COLO668 (cell line): ENCODE data around the gene SIGLEC9.
A peak's percentile ranks its signal among the peaks of the same experiment; 100 is the strongest.

ENCODE experiments used
- DNase-seq: peaks from one replicate; lab custom pipeline; 2025; ENCODE audit not compliant: unreplicated experiment; lab: John Stamatoyannopoulos, UW

The SIGLEC9 gene

DNA sequence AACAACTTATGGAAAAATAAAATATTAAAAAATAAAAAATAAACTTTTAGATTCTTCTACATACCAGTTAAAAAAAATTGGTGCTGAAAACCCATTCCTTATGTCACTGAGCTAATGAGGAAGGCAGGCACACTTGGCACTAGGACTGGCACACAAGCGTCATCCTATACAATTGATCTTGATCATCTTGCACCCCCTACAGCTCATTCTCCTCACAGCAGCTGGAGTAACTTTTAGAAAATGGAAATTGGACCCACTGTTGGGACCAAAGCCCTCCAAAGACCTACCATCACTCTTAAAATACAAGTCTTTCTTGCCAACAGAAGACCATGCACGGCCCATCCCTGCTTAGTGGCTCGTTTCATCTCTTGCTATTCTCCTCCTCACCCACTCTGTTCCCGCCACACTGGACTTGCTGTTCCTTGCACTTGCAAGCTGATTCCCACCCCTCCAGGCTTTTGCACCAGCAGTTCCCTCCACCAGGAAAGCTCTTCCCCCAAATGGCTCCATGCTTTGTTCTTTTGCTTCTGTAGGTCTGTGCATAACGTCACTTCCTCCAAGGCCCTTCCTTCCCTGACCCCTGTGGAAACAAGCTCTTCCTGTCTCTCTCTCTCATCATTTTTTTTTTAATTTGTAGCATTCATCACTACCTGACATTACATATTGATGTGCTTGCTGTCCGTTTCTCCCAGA, 28.1 kb upstream of the SIGLEC9 start:
- peak; percentile 17 for DNase-seq

DNA sequence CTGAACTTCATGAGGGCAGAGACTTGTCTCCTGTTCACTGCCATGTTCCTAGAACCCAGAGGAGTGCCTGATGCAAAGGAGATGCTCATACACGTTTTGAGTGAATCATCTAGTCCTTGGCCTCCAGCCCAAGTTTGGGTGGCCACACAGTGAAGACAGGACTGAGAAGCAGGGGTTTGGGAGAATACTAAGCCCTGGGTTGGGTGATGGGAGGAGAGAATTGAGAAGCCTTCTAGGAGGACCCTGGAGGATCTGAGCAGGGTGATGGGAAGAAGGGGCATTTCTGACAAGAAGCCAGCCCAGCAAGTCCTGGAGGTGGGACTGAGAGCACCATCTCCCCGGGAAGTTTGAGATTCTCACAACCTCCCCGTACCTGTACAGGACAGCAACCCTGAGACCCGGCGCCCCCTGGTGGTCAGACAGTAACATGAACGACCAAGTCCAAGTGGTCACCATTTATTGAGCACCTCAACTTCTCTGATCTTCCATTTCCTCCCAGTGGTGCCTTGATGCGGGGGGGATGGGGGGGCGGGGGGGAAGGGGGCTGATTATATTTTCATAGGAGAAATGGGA, 27.5 kb upstream of the SIGLEC9 start:
- DNase-seq, result peak; percentile 72

DNA sequence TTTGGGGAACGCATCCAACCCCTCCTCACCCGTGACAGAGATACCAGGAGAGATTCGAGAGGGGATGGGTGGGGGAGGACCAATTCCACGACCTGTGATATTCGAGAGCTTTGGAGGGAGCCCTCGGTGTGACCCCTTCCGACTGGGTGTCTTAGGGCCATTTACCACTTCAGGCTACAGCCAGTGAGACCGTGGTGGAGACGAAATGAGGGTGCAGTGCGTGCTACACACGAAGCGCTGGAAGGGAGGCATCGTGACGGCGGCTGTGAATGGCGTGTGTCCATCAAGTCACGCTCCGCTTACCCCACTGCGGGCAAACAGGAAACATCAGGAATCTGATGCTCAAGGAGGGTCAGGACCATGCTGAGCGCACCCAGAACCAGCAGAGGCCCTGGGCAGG, 26.9 kb upstream of the SIGLEC9 start:
- no peak for DNase-seq

DNA sequence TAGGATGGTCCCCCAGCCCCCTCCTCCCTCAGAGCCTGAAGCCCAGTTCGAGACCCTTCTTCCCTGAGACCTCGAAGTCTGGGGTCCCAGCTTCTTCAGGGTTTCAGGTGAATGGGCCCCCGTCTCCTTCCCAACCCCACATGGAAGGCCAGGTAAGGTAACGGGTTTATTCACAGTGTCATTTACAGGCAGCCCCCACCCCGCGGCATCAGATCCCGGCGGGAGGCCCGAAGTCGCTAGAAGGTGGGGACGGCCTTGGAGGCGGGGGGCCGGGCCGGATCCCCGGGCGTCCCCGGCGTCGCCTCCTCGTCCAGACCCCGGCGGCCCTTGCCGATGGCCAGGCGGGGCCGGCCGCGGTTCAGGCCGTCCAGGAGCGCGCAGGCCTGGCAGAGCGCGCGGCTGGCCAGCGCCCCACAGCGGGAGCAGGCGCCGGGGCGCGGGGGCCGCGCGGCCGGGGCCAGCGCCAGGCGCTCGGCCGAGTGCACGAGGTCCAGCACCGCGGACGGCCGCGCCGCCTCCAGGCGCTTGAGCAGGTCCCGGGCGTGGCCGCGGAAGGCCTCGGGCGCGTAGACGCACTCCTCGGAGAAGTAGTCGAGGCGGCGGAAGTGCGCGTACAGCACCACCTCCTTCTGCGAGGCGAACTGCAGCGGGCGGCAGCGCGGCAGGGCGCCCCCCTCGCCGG, 26.2 kb upstream of the SIGLEC9 start:
- DNase-seq, result no peak

DNA sequence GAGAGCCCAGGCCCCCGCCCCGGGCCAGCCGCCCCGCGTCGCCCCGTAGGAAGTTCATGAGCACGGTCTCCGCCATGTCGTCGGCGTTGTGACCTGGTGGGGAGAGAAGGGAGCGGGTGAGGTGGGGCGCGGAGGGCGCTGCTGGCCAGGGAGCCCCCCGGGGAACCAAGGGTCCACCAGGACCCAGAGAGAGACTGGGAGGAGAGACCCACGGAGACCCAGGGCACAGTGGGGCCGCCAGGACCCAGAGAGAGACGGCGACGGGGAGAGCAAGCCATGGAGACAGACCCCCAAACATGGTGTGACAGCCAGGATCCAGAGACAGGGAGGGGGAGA, 25.7 kb upstream of the SIGLEC9 start:
- no peak for DNase-seq

DNA sequence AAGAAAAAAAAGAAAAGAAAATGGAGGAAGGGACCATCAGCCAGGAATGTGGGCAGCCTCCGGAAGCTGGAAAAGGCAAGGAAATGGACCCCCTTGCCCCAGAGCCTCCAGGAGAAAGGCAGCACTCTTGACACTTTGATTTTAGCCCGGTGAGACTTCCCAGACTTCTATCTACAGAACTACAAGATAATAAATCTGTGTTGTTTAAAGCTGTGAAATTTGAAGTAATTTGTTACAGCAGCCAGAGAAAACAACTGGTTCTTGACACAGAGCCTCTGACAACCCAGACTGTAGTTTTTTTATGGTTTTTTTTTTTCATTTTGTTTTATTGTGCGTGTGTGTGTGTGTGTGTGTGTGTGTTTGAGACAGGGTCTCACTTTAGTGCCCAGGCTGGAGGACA, 24.1 kb upstream of the SIGLEC9 start:
- no peak for DNase-seq

DNA sequence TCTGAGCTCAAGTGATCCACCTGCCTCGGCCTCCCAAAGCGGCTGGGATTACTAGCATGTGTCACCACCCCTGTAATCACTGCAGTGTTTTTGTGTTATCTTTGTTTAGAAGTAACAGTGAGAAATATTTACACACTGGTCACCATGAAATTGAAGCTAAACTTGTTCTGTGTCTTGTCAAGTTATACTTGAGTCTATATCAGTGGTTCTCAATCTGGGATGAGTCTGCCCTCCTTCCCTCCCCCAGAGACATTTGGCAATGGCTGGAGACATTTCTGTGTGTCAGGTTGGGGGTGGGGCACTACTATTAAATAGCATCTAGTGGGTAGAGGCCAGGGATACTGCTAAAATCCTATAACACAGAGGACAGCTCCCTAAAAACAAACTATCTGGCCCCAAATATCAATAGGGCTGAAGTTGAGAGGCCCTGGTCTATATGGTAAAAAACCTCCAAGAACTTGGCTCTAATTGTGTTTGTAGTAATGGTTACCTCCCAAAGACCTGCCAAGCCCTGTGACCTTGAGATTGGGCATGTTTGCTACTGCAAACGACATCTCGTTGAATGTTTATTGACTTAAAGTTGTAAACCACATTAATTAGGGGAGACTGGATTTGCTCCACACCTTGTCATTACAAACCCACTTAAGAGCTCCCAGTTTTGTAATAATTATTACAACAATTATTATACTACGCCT, 23.4 kb upstream of the SIGLEC9 start:
- DNase-seq, result no peak

DNA sequence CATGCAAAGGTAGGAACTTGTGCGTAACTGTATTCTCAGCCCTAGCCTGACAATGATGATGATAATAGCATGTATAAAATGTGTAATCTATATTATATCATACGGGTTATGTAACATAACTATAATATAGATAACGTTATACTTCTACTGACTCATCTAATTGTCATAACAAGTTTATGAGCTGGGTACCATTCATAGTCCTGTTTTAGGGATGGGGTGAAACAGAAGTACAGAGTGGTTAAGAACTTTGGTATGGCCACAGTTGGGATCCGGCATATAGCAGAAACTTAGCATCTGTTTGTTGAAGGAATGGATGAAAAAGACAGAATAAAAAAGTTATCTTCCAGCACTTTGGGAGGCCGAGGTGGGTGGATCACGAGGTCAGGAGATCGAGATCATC, 21.7 kb upstream of the SIGLEC9 start:
- DNase-seq, result no peak

DNA sequence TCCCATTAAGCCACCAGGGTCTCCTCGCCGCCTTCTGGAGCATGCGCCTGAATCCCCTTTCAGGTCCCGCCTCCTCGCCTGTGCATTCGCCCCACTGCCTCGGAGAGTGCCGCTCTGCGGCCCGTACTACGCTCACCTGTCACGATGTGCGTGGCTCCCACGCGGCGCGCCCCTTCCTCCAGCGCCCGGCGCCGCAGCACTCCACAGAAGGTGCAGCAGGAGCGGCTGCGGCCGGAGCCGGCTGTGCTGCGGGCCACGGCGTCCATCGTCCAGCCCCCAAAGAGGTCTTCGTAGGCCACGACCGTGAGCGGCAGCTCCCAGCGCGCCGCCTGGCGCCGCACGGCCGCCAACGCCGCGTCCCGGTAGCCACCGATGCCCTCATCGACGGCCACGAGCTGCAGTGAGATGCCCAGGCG, 20.8 kb upstream of the SIGLEC9 start:
- DNase-seq, result no peak

DNA sequence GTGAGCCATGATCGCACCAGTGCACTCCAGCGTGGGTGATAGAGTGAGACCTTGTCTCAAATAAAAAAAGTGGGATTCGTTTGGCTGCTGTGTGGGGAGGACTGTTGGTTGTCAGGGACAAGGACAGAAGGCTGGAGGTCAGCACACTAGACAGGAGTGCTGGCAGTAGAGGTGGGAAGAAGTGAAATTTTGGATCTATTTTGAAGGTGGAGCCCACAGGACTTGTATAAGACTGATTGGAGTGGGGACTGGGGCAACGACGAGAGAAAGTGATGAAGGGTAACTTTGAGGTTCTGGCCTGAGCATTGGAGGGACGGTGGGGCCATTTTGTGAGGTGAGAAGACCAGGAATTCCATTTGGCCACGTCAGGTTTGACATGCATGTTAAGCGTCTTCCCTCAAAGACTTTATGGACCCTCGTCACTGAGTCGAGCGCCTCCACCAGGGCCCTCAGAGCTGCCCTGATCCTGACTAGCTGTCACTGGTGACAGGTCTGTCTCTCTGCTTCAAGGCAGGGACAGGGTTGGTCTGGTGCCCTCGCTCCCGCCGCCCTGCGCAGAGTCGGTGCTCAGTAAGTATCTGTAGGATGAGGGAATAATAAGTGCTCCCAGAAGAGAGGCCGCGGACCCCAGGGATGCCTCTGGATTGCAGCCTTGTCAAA, 17.2 kb upstream of the SIGLEC9 start:
- no peak for DNase-seq

DNA sequence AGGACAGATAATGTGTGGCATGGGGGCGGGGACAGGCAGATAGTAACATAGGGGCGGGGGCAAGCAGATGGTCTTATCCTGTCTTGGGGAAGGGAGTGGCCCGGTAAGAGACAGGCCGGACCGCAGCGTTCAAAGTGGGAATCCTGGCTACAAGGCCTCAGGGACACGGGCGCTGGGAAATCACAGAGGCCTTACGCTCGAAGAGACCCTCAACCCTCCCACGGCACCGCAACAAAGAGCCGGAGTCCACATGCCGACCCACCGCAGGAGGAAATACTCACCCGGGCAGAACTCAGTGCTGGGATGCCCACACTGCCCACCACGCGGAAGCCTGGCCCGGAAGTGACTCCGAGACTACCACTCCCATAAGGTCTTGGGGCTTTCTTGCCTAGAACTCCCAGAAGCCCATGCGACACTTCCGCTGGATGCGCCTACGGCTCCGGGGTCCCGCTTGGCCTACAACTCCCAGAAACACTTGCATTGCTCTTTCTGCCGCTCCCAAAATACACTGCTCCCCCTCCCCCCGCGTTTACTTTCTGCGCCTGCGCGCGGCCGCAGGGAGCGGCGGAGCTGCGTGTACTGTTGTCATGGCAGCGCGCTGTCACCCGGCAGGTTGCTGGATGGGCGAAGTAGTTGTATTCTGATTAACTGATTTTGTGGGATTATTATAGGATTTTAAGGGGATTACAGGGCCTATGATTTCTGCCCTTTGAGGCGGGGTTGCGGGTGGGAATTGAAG, 16.5 kb upstream of the SIGLEC9 start, which contains the start of gene CTU1:
Gene CTU1, minus strand, starts transcription at position 344 of the 739 bp plus-strand sequence. CDS start 3,840 bp downstream, outside the sequence.
- peak; percentile 98 for DNase-seq

DNA sequence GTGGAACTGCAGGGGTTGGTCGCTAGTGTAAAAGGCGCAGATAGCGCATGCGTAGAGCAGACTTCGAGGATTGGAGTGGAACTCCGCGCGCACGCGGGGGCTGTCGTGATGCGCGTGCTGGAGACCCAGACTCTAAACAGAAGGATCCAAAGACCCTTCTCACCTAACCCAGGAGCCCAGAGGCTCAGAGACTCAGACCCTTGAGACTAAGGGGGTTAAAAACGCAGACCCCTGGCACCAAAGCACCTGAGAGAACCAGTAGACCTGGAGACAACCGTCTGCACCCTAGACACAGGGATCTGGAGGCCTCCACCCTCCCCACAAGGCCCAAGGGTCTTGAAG, 15.9 kb upstream of the SIGLEC9 start:
- no peak for DNase-seq

DNA sequence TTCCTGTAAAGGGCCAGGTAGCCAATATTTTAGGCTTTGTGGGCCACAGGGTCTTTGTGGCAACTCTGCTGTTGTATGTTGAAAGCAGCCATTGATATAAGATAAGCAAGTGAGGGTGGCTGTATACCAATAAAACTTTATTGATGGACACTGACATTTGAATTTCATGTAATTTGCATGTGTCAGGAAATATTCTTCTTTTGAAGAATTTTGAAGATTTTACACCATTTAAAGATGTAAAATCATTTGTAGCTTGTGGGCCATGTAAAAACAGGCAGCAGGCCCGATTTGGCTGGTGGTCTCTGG, 14.1 kb upstream of the SIGLEC9 start:
- DNase-seq, result no peak

DNA sequence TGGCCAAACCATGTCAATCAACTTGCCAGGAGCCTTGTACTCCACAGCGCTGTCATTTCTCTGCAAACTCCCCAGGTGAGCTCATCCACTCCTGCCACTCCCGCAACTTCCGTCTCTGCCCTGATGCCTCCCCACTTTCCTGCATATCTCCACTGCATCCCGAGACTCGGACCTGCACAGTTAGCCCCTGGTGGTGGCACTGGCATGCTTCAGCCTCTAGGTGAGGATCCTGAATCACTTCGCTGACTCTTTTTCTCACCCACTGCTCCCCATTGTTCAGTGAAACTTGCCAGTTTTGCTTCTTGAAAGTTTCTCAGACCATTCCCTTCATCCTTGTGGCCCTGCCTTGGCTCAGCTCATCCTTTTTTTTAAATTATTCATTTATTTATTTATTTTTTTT, 13.1 kb upstream of the SIGLEC9 start:
- DNase-seq, result peak; percentile 8

DNA sequence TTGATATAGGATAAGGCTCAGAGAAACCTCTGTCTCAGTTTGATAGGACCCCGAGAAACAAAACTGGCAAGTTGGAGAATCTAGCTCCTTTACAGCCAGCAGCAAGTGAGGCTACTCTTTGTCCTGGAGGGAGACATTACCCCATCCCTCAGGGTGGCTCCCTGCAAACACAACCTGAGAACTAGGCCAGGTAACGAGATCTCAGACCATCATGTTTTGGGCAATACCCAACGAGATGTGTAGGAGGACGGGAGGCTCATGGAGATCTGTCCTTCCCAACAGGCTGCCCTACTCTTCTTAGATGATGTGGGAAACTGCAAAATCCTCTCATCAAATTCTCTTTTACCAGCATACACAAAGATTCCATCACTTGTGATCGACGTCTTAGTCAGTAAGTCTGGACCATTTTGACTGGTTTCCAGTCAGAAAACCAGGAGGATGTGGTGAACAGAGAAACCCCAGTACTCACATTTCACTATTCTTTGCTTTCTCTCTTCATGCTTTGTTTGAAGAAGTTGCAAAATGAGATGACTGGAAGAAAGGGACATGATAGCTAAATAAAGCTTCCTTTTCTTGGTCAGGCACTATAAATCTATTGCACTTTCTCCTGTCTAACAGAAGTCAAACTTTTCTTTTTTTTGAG, 10.5 kb upstream of the SIGLEC9 start:
- DNase-seq, result no peak

DNA sequence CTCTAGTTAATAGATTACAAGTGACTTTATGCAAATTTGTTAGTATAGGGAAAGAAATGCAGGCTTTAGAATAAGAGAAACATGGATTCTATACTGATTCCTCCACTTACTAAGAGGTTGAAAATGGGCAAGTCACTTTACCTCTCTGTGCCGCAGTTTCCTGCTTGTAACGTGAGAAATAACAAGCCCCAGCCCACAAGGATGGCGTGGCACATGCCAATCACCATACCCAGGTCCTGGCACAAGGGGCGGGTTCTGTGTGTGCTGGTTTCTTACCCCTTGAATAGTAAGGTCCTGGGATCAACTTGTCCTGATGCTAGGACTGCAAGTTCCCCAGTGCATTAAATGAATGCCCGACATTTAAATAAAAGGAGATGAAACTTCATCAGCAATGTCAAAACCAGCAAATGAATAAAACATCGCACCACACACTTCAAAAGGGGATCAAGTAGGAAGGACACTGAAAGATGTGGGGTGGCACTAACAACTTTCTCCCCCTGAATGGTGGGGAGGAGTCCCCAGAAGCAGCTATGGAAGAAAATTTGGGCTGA, 7.9 kb upstream of the SIGLEC9 start:
- DNase-seq, result no peak

DNA sequence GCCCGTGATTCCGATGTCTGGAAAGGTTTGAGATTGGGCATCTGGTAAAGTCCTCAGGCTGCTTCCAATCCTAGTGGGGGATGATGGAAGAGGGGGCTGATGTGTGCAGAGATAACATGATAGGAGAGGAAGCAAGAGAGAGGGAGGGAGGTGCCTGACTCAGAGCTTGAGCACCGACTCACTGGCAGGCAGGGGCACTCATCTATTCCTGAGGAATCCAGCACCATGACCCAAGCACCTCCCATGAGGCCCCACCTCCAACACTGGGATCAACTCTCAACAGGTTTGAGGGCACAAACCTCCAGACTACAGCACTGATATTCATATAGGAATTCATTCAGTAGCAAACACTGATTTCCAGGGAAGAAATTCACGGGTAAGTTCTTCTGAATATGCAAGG, 5.6 kb upstream of the SIGLEC9 start:
- DNase-seq, result no peak

DNA sequence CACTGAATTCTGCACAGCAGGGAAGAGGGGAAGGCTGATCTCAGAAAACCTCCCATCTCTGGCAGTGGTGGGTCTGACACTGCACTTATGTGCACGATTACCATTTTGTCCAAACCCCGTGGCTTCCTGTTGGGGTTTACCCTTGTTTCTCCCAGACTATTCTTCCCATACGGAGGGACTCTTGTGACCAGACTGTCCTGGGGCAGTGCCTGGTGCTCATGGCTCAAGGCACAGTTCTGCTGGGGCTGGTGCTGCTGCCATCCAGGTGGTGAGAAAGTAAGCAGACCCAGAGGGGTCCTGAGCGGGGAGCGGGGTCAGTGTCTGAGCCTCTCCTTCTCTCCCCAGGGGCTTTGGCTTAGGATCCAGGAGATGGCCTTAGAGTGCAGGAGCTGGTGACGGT, 5.1 kb upstream of the SIGLEC9 start:
- no peak for DNase-seq

DNA sequence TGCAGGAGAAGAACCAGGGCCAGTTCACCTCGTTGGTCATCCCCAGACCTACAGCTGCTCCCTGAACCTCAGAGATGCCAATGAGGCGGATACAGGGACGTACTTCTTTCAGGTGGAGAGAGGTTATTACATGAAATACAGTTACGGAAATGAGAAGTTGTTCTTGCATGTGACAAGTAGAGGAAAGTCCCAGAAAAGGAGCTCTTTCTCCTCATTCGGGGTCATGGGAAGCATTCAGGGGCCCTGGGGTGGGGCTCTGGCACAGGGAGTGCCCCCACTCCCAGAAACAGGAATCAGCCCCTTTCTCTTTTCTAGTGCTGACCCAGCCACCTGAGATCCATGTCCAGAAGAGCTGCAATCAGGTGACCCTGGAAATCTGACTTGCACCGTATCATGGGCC, 4.5 kb upstream of the SIGLEC9 start:
- no peak for DNase-seq

DNA sequence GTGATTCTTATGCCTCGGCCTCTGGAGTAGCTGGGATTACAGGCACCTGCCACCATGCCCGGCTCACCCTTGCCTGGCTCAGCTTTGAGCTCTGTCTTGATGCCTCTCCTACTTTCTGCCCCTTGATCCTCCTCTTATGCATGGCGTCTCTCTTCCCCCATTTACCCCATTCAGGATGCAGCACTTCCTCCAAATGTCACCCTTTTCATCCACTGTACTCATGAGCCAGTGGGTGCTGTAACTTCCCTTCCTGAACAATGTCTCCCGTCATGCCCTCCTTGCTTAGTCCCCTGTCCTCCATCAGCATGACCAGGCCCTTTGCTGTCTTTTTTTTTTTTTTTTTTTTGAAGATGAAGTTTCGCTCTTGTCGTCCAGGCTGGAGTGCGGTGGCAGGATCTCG, 3.4 kb upstream of the SIGLEC9 start:
- no peak for DNase-seq
